IMR-90 (cell line): ENCODE measurements around the gene LAMP5.

ENCODE experiments used
- CEBPB ChIP-seq: IDR thresholded peaks from 2 replicates; pipeline ENCODE4 v1.6.1; 2012; ENCODE audit warnings: low read depth, low read length, improper control_type of control experiment
- CTCF ChIP-seq: conservative IDR thresholded peaks from 2 replicates; pipeline ENCODE4 v1.5.1; 2012; ENCODE audit warnings: mild to moderate bottlenecking, low read depth, low read length, improper control_type of control experiment

- TF ChIP-seq CTCF (no peak), CEBPB (no peak)
Observed at GRCh38 chr20:9499126-9499899, 15.1 kb upstream of the LAMP5 start.
